ENCODE results near the gene CFLAR.
"Not testable (repeated sequence)": the region's sequence is repeated elsewhere in the genome, so short reads cannot be mapped to it uniquely, and the experiment has no call there.

The CFLAR gene

DNA sequence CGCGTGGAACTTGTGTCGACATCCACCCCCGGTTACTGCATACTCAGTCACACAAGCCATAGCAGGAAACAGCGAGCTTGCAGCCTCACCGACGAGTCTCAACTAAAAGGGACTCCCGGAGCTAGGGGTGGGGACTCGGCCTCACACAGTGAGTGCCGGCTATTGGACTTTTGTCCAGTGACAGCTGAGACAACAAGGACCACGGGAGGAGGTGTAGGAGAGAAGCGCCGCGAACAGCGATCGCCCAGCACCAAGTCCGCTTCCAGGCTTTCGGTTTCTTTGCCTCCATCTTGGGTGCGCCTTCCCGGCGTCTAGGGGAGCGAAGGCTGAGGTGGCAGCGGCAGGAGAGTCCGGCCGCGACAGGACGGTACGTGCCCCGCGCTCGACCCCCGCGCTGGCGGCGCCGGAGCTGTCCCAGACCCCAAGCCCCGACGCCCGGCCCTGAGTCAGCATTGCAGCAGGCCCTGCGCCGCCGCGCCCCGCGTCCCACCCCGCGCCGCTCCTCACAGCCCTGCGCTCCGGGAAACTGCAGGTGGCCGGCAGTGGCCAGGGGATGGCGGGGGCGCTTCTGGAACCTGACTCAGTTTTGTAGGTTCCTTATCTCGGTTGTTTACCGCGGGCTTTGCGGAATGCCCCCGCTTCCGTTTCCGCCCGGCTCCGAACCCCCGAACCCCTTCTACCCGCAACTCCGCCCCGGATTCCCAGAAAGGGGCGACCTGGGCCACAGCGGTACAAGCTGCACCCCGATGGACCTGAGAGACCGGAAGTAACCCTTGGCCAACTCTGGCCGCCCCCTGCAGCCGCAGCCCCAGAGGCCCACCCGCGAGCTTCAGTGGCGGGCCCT, at the start of gene CFLAR:
Gene CFLAR, plus strand, starts transcription at position 50 of the 844 bp plus-strand sequence. CDS start 13,702 bp downstream, outside the sequence.
- peak; percentile 69 to 80 for DNase-seq (ENCODE audit: low read depth in 2 of 2)

DNA sequence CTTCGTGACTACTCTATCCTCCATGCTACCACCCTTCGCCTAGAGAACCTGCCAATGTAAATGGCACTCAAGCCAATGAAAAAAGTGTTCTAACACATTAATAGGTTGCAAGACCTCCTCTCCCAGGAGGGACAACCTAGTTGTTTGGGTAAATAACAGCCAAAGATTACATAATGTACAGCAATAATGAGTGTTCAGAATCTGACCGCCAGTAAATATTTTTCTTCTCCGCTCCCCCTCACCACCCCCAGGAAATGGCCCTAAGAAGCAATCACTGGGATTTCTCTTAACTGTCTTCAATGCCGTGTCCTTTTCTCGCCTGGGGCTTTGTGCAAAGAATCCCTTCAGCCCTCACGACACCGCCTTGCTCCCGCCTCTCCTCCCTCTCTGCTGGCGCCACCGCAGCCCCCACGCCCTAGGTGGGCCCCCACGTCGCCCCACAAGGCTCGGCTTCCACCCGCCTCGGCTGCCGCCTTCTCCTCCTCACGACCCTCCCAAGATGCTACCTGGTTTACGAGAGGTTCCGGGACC, 45.0 kb upstream of the CFLAR start:
- no peak for DNase-seq (ENCODE audit: low read depth in 2 of 2)

DNA sequence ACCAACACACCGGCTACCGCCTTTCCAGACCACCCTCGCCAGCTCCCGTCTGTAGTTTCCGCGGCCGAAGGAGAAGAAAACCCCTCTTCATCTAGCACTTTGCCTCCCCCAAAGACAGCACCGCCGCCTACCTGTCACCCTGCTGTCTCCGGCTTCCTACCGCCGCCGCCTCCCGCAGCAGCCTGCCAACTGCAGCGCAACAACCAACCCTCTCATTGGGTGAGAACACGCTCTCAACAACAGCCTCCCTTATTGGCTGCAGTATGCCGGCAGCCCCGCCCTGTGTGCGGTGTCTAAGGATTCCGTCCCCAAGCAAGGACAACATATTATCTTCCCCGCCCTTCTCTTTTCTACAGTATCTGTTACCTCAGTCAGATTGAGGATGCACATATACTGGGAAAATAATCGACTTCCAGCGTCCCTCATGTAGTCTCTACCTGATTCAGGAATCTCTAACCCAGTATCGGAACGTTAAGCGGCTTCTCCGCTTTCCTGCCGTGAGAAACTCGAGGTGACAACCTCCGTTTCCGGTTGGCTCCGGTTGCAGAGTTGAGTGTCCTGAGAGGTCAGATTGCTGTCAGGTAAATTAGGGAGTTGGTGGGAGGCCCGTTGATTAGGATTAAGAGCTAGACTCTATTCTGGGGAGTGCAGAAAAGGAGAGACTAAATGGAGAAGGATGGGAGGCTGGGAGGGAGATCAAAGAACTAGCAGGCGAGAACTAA, 44.3 kb upstream of the CFLAR start, which contains the start of the genes HYCC2 and NDUFB3:
Gene HYCC2, minus strand, starts transcription at position 193 of the 722 bp plus-strand sequence. CDS start 47,662 bp downstream, outside the sequence.
Gene NDUFB3, plus strand, starts transcription at position 523 of the 722 bp plus-strand sequence. CDS start 6,882 bp downstream, outside the sequence.
- peak; percentile 86 to 89 for DNase-seq (ENCODE audit: low read depth in 2 of 2)

DNA sequence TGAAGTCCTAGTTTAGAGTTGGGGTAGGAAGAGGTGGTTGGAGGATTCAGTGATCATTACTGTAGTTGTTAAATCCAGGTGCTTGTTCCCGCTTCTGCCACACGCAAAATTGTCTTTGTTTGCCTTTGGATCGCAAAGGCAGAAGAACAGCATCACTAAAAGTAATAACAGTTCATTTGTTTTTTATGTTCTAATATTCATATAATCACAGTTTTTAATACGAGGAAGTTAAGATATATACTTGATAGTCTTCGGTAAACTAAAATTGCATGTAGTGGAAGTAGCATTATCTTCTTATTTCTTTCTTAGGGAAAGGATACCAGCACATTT, 43.8 kb upstream of the CFLAR start:
- DNase-seq (ENCODE audit: low read depth in 2 of 2) = no peak

DNA sequence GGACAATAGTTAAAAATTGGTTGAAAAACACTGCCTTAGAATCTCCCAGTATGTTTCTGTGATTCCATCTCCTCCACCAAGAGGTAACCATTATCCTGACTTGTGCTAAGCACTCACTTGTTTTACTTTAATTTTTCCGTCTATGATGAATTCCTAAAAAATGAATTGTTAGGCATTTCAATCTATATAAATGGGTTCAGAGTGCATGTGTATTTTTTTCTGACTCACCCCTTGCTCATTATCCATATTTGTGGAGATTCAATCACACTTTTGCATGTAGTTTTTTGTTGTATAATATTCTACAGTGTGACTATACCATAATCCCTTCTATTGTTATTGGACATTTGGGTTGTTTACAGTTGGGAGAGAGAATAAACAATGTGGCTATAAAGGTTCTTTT, 42.9 kb upstream of the CFLAR start:
- no peak for DNase-seq (ENCODE audit: low read depth in 2 of 2)

DNA sequence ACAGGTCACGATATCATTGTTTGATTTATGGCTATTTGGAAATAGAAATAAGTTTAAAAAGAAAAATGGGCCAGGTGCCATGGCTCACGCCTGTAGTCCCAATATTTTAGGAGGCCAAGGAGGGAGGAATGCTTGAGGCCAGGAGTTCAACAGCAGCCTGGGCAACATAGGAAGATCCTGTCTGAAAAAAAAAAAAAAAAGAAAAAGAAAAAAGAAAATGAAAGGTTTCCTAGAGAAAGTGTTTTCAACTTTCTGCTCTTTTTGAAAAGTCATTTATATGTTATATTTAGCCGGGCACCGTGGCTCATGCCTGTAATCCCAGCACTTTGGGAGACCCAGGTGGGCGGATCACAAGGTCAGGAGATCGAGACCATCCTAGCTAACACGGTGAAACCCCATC, 41.0 kb upstream of the CFLAR start:
- DNase-seq (ENCODE audit: low read depth in 2 of 2) = no peak

DNA sequence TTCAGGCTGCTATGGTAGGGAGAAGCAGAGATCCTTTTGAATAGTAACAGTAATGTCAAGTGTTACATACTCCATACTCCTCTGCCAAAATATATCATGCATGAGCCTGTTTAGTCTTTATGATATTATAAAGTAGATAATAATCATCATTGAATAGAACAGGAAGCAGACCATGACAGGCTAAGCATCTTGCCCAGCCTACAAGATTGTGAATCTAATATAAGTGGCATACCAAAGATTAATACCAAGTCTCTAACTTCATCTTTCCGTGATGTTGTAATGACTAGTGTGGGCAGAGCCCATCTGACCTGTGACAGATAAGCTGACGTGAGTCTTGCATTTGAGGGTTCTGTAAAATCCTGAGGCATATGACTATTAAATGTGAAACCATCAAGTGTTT, 31.1 kb upstream of the CFLAR start:
- DNase-seq (ENCODE audit: low read depth in 2 of 2) = no peak

DNA sequence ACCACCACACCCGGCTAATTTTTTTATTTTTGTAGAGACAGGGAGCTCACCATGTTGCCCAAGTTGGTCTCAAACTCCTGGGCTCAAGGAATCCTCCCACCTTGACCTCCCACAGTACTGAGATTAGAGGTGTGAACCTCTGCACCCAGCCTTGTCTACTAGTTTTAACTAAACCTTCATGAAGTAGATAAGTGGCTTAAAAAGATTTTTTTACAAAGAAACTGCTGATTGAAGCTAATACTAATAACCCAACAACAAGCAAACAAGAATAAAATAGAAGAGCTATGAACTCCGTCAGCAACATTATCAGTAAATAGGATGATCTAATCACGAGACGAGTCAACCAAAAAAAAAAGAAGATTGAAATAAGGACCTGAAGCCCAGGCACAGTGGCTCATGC, 25.4 kb upstream of the CFLAR start:
- DNase-seq (ENCODE audit: low read depth in 2 of 2) = no peak

DNA sequence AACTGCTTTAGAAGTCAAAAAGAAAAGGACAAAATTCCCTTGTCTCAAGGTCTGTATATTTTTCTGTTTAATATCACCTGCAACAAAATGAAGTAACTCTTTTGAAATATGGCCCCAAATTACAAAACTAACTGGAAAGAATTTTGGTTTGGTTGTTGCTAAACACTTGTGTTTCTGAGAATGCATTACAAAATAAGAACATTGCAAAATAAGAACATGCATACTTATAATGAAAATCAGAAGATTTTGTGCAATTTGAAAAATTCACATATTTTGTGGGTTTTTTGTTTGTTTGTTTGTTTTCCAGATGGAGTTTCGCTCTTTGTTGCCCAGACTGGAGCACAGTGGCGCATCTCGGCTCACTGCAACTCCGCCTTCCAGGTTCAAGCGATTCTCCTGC, 22.4 kb upstream of the CFLAR start:
- no peak for DNase-seq (ENCODE audit: low read depth in 2 of 2)

DNA sequence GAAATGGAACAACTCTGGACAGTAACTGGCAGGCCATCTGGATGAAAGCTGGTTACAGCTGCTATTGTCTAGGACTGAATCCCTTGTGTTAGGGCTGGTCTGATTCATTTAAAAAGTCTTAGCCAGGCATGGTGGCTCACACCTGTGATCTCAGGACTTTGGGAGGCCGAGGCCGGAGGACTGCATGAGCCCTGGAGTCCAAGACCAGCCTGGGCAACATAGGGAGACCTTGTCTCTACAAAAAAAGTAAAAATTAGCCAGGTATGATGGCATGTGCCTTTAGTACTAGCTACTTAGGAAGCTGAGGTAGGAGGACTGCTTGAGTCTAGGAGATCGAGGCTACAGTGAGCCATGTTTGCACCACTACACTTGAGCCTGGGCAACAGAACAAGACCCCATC, 15.5 kb upstream of the CFLAR start:
- no peak for DNase-seq (ENCODE audit: low read depth in 2 of 2)

DNA sequence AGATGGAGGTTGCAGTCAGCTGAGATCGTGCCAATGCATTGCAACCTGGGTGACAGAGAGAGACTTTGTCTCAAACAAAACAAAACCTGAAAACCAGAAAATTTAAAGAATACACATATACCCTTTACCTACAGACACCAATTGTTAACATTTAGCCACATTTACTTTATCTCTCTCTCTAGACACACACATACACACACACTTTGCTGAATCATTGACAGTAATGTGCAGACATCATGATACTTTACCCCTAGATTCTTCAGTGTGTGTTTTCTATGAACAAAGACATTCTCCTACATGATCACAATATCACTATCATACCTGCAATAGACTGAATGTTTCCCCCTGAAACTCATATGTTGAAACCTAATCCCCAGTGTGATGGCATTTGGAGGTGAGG, 10.2 kb upstream of the CFLAR start:
- DNase-seq (ENCODE audit: low read depth in 2 of 2) = no peak

DNA sequence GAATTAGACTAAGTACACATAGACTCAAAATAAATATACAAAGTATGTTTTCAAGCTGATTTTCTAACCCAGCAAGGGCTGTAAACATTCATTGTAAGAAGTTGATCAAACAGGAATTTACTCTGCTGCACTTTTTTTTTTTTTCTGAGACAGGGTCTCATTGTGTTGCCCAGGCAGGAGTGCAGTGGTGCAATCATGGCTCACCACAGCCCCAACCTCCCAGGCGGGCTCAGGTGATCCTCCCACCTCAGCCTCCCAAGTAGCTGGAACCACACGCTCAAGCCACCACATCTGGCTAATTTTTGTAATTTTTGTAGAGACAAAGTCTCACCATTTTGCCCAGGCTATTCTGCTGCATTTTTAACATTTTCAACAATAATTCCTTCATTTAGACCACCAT, 8.3 kb upstream of the CFLAR start:
- DNase-seq (ENCODE audit: low read depth in 2 of 2) = no peak

DNA sequence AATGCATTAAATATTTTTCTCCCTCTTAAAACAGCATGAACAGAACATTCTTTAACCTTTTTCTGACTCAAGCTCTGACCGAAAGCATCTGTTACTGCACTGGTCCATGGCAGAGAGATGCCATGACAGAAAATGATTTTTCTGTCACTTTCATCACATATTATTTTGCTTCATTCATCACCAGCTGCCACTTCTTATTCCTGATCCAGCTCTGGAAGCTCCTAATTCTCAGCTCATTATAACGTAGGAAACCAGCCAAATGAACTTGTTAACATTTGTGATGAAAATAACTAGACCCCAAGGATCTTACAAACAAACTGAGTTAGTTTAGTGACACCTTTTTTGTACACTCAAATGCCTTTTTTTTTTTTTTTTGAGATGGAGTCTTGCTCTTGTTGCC, 7.6 kb upstream of the CFLAR start:
- DNase-seq (ENCODE audit: low read depth in 2 of 2) = no peak

DNA sequence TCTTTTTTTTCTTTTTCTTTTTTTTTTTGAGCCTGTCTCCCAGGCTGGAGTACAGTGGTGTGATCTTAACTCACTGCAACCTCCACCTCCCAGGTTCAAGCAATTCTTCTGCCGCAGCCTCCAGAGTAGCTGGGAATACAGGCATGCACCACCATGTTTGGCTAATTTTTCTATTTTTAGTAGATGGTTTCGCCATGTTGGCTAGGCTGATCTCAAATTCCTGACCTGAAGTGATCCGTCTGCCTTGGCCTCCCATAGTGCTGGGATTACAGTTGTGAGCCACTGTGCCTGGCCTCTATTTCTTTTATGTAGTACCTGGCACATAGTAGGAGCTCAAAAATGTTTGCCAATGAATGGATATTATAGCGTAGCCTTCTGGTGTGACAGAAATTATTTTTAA, 6.8 kb upstream of the CFLAR start:
- DNase-seq (ENCODE audit: low read depth in 2 of 2) = no peak

DNA sequence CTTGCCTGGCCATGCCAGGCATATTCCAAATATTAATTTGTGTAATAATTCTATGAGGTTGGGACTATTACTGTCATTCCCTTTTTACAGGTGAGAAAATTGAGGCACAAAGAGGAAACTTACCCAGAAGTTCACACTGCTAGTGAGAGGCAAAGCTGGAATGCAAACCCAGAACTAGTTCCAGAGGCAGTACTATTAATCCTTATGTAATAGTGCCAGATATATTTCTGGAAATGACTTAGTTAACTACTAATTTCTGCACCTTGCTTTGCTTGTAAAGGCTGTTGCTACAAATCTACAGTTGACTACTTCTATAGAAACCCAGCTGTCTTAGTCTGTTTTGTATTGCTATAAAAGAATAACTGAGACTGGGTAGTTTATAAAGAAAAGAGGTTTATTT, 5.3 kb upstream of the CFLAR start:
- no peak for DNase-seq (ENCODE audit: low read depth in 2 of 2)

DNA sequence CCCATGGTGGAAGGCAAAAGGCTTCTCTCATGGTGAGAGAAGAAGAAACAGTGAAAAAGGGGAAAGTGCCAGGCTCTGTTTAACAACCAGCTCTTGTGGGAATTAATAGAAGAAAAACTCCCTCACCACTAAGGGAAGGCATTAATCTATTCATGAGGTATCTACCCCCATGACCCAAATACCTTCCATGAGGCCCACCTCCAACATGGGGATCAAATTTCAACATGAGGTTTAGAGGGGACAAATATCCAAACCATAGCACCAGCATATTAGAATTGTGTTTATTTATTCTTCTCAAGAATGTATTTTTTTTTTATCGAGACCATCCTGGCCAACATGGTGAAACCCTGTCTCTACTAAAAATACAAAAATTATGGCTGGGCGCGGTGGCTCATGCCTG, 4.9 kb upstream of the CFLAR start:
- DNase-seq (ENCODE audit: low read depth in 2 of 2) = no peak

DNA sequence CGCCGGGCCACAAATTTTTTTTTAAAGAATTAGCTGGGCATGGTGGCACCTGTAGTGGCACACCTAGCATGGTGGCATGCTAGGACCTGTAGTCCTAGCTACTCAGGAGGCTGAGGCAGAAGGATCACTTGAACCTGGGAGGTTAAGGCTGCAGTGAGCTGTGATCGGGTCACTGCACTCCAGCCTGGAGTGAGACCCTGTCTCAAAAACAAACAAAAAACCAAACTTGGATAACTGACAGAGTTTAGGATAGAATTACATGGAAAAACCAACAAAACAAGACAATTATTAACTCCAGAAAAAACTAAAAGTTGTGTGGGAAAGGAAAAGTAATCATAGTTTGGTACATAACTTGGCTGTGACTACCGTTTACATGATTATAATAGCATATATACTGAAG, 1.6 kb upstream of the CFLAR start:
- no peak for DNase-seq (ENCODE audit: low read depth in 2 of 2)

DNA sequence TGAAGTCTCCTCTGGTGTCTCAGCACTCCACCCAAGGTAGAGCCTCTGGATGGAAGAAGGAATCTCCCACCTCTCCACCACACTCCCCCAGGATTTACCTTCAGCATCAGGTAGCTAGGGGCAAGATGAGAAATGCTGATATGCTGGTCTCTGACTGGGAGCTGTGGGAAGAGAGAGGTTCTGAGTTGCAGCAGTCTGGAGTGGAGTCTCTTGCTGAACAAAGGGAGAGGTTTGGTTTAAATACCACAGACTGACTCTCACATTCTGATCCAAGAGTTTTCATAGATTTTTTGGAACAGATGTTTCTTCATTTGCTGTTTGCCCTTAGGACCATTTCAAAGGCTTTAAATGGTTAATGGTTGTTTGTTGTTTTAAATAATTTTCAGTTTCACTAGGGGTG, 1.1 kb upstream of the CFLAR start:
- no peak for DNase-seq (ENCODE audit: low read depth in 2 of 2)

DNA sequence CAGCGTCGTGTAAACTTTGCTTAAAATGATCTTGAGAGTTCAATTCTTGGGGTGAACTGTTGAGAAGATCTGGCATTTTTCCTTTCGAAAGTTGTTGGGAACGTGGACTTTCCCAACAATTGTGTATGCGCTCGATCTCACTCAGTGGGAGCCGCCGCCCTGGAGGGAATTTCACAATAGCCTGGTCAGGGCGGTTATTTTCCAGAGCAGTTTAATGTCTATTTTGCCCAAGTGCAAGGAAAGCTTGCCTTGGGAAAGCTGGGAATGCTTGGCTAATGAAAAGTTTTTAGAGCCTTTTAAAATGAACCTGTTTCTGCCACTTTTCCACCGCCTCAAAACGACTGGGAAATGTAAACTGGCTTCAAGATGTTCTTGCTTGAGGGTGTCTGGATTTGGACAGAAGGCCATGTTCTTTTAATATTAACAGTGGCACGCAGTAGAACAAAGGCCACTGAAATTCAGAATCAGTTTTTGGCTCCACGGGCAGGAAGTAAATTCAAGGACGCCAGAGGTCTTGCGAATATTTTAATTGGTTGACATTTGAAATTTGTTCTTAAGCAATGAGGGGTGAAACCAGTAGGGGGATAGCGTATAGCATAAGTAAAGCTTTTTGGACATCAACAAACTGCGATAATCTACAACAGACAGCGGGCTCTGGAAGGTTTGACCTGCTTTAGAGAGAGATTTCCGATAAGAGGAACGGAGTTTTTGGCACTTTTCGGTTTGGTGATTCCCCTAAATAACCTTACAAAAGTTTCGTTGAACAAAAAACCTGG, 1.2 kb downstream of the CFLAR start:
- no peak for DNase-seq (ENCODE audit: low read depth in 2 of 2)

DNA sequence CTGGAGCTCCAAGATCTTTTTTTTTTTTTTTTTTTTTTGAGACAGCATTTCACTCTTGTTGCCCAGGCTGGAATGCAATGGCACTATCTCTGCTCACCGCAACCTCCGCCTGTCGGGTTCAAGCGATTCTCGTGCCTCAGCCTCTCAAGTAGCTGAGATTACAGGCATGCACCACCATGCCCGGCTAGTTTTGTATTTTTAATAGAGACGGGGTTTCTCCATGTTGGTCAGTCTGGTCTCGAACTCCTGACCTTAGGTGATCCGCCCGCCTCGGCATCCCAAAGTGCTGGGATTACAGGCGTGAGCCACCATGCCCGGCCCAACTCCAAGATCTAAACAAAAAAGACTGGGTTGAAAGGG, 1.8 kb downstream of the CFLAR start:
- not testable (repeated sequence) for DNase-seq (ENCODE audit: low read depth in 2 of 2)

DNA sequence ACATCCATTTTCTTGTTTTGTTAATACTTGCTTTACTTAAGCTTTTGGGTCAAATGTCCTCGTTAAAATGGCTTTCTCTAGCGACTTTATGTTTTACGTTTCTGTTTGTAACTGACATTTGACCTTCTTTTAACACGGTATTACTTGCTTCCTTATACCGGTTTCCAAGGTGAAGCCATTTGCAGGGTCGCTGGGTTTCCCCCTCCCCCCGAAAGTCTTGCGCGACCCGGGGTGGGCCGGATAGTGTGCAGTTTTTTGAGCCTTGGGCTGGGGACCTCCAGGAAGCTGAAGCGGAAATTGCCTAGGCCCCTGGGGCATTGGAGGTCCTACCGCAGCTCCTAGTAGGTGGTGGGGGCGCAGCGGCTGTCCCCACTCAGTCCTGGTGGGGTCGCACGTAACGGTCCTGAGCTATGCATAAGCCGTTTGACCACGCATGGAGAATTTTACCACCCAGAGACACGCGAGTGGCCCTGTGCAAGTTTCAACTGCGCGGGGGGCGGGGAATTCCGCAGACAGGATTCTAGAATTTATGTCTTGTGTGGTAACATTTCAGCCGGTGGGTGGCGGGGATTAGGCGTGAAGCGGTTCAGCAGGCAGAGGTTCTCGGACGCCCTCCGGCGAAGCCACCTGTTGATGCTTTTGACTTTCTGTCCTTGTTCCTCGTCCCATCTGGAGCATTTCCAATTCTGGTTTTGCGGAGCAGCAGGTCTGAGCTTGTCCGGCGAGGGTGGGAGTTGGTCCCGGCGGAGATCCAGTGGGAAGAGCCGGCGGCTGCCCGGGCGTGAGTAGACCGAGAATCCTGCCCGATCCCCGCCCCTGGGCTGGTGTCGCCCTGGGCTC, 2.4 kb downstream of the CFLAR start:
- peak; percentile 81 to 85 for DNase-seq (ENCODE audit: low read depth in 2 of 2)
